Bone marrow (tissue), 2 donors: ENCODE data around the gene ZBTB20.

ENCODE experiments used
- DNase-seq, 2 donors: peaks; one replicate each; lab custom pipeline; 2025; lab: John Stamatoyannopoulos, UW

Gene ZBTB20

GRCh38 chr3:114364806-114365654, 782.1 kb downstream of the ZBTB20 start:
- no peak for DNase-seq

DNA sequence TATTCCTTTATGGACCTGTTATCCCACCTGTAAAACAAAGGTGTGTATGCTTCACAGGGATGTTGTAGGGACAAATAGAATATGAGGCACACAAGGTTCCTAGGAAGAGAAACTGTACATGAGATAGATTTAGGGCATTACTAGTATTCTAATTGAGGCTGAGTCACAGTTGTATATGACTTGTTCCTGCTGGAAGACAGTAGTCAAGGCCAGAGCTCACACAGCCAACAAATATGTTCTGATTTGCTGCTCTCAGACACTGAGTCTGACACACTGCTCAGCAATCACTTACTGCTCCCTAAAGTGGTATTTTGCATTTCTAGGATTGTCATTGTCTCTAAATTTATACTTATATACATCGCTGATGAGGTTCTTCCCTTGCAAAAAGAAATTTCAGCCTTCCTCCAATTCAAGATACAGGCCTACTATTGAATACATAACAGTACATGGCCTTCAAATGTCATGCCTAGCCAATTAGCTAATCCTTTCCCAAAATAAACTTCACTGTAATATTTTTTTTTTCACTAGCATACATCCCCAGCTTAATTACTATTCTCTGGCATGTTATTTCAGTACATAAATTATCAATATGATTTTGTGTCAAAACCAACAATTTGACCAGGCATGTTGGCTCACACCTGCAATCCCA, 783.4 kb downstream of the ZBTB20 start:
- DNase-seq: no peak

DNA sequence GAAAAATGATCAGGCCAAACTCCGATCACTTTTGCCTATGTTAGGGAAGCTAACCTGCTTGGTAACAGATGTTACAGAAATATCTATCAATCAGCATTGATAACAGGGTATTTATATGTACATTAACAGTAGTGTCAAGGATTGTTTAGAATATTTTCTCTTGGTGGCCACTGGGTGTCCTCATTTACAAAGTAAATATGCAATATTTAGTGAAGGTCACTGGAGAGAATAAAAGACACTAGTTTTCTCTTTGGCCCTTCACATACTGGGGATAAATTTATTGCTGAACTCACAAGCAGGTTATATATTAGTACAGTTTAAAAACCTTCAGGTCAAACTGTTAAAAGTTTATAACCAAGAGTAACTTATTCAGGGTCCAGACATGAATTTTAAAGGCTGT, 784.3 kb downstream of the ZBTB20 start:
- no peak for DNase-seq

DNA sequence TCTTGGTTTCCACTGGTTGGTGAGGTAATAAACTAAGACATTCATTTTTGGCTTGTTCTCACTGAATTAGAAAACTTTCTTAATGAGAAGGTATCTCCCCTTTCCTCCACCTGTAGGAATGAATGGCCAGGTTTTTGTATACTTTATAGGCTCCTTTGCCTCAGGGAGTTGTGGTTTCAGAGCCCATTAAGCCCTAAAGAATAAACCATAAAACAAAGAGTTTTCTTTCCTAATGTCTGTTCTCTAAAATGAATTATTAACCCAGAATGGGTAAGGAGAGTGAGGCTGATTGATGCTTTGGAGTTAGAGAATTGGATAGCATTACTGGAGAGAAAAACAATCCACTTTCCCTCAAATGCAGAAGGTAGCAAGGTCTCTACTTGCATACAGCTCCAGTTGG, 785.7 kb downstream of the ZBTB20 start:
- DNase-seq: no peak

DNA sequence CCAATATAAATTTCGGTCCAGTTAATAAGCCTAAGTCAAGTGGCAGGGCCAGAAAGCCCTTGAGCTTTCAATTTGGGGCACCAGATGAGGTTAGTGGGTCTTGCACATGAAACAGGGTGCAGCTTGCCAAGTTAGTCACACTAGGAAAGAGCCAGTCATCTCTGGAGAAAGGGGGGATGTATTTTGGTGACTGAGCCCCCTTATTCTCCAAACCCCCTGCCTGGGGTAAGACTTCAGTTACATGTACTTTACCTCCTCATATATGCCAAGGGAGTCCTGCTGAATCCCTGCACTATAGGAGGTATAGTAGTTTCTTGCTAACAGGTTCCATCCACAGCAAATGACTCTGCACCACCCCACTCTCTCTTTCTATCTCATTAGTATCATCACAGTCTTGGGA, 790.6 kb downstream of the ZBTB20 start:
- no peak for DNase-seq

DNA sequence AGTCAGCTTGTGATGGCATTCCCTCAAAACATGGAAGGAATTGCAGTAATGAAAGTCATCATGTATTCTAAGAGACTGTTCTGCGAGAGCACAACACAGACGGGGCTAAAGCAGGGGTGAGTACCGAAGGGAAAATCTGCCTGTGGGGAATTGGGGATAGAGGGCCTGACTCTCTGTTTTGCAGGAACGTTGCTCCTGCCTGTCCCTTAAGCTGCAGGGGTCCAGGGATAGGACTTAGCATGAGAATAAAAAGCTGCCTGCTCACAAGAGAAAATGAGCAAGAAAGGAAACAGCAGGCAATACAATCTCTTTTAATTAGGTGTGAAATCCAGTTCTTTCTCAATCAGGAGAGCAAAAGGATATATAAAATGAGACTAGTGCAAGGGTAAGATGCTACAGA, 791.0 kb downstream of the ZBTB20 start:
- DNase-seq: no peak

DNA sequence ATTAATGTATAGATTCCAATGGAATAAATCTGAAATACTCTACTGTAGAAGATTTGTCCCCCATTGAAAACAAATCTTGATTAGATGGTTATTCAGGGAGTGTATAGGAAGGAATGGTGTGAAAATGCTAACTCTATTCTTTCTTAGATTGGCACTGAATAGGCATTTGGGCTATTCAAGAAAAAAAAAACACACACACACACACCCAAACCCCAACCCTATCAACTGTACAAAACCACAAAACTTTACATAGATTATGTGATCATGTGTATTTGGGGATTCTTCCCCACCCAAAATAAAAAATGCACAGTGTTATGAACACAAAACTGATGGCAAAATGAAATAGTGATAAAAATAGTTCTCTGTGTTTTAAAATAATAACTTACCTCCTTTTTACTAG, 791.4 kb downstream of the ZBTB20 start:
- no peak for DNase-seq

DNA sequence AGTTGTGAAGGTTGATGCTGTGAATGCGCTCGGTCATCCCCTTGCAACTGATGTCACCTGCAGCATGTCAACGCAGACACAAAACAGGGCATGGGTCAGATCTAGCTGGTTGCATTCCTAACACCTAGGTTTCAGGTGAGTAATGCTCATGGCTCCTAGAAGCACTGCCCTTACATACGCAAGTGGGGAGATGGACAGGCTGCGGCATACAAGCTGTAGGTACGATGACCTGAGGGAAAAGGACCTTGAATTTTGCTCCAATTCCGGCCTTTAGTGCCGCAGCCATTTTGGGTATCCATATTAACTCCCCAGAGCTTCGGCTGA, 795.3 kb downstream of the ZBTB20 start:
- no peak for DNase-seq

DNA sequence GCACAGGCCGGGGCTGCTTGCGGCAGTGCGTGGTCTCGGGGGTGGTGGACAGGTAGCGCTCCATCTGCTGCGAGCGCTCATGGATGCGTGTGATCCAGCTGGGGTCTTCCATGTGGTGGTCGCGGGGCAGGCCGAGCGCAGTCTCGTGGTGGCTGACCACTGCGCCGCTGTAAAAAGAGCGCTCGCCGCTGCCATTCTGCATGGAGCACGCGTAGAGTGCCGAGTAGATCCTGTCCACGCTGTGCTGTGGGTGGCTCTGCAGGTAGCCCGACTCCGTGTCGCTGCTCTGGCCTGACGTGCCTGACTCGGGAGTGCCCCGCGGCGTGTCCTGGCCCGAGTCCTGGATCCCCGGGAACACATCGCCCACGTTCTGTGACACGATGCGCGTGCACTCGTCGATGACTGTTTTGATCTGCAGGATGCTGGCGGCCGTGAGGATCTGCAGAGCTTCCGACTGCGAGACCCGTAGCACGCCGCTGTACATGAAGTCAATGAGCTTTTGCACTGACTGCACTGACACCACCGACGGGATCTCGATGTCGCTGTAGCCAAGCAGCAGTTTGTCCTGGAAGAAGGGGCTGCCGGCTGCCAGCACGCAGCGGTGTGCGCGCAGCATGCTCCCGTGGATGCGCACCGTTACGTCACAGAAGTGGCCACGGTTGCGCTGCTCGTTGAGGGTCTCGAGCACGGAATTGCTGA, 795.8 kb downstream of the ZBTB20 start:
- DNase-seq: no peak

DNA sequence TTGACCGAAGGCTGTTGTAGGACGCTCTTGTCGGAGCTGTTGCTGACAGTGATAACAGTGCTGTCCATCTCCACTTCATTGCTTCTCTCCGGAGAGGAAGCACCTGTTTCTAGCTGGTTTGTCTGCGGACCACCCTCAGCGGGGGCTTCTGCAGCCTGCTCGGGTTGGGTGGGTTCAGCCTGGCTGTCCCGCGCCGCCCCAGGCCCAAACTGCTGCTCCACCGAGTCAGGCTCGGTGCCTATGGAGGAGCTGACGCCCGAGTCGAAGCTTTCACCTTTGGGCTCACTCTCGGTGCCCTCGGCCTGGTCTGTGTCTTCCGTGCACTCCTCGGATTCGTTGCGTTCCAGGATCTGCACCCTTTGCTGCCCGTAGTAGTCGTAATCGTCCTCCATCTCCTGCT, 796.4 kb downstream of the ZBTB20 start:
- no peak for DNase-seq

GRCh38 chr3:114350271-114350670, 796.8 kb downstream of the ZBTB20 start:
- no peak for DNase-seq

- DNase-seq: no peak
Observed at GRCh38 chr3:114344492-114344891, 802.6 kb downstream of the ZBTB20 start.

- no peak for DNase-seq
Observed at GRCh38 chr3:114338651-114339357, 808.3 kb downstream of the ZBTB20 start.

DNA sequence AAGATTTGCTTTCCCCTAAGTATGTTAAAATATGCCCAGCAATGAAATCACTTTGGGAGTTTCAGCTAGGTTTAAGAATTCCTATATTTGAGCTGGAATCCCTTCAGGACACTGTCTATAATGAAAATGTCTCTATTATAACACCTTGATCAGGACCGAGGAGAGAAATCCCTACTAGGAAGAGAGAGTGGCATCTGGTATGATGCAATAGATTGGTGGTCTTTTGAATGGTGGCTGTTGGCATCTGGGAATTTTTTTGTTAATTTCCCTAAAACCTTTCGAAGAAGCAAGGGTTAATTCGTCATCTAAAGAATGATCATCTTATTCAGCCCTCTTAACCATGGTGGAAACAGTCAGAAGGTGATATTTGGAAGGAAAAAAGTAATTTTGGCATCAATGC, 810.2 kb downstream of the ZBTB20 start:
- DNase-seq: no peak

DNA sequence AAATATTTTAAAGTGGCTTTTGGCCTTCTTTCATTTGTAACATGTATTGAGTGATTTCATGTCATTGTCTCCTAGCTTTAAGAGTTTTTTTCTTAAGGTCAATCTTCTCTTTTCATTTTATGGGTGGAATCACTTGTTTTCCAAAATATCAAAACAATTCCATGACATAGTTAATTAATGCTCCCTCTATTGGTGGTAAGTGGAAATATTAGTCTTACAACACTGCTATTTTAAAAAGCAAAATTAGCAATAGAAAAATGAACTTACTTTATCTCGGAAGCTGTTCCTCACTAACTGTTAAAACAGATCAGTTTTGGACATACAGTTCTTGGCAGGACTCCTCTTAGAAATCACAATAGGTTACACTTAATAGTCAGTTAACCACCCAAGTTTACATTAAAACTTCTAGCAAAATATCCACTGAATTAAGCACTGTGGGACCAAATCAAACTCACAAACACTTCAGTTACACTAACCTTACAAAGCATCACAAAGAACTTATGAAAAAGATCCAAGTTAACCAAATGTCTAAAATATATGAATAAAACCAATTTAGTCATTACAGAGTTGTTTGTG, 810.9 kb downstream of the ZBTB20 start:
- no peak for DNase-seq

GRCh38 chr3:114333923-114334240, 813.2 kb downstream of the ZBTB20 start:
- no peak for DNase-seq

GRCh38 chr3:114333180-114333922, 813.7 kb downstream of the ZBTB20 start:
- DNase-seq: no peak

DNA sequence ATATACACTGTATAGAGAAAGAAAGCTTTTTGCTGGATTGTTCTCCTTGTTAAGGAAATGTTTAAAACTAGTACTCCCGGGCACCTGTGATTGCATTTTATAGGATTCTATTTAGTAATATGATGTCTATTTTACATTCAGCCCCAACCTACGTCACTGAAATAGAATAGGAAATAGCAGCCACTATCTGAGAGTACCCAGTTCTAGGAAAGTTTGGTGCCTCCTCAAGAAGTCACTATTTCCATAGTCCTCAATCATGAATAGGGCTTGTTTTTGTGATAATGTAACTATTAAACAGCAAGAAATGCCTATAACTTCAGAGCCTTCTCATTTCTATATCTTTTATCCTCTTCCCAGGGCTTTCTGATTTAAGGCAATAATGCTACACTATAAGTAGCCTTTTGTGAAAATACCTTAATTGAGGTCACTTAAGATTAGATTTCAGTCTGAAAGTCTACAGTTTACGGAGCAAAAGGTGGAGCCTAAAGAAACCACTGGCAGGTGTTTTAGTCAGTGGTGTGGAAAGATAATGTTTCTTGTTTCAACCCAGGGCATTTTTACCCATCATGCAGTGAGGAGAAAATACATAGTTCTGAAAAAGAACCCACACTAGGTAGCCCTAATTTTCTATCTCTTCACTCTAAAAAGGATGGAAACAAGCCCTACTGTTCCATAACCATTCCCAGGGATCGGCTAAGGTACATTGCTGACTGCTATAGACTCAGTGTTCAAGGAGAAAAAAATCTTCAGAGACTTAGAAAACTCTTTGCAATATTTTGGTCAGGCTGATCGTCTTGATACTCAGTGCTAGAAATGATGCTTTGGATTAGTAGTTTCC, 814.5 kb downstream of the ZBTB20 start:
- no peak for DNase-seq

DNA sequence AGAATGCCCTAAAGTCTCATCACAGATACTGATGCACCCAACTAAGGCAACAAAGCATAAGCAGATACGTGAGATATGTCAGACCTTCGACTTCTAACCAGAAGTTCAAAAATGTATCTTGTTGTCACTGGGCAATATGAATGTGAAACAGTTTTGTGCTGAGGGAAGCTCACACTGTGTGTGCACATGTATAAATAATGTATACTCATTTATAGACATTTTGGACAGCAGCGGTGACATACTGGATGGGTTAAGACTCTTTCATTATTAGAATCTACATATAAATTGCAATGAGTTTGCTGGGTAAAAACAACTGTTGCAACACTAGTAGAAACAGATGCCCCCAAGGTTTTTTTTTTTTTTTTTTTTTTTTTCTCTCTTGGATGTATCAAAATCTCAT, 815.4 kb downstream of the ZBTB20 start:
- no peak for DNase-seq

- no peak for DNase-seq
Observed at GRCh38 chr3:114331007-114331406, 816.1 kb downstream of the ZBTB20 start.

GRCh38 chr3:114329823-114330222, 817.3 kb downstream of the ZBTB20 start:
- DNase-seq: no peak
